ENCODE measurements around the gene ALG6.
"Not testable (repeated sequence)": the region's sequence is repeated elsewhere in the genome, so short reads cannot be mapped to it uniquely, and the experiment has no call there.

Gene ALG6

GRCh38 chr1:63328781-63329180 is 38.6 kb upstream of the ALG6 start:
- no peak for DNase-seq (ENCODE audit: low read depth)

- DNase-seq (ENCODE audit: low read depth) = no peak
Measured at GRCh38 chr1:63329621-63330330, 37.7 kb upstream of the ALG6 start.

GRCh38 chr1:63330331-63330916 is 37.0 kb upstream of the ALG6 start:
- no peak for DNase-seq (ENCODE audit: low read depth)

GRCh38 chr1:63342402-63342801 is 25.0 kb upstream of the ALG6 start:
- no peak for DNase-seq (ENCODE audit: low read depth)

GRCh38 chr1:63343922-63344321 is 23.5 kb upstream of the ALG6 start:
- DNase-seq (ENCODE audit: low read depth) = no peak

- no peak for DNase-seq (ENCODE audit: low read depth)
Measured at GRCh38 chr1:63350320-63350719, 17.1 kb upstream of the ALG6 start.

- DNase-seq (ENCODE audit: low read depth) = no peak
Measured at GRCh38 chr1:63352736-63353135, 14.7 kb upstream of the ALG6 start.

GRCh38 chr1:63356234-63356633 is 11.2 kb upstream of the ALG6 start:
- not testable (repeated sequence) for DNase-seq (ENCODE audit: low read depth)

- no peak for DNase-seq (ENCODE audit: low read depth)
Measured at GRCh38 chr1:63359561-63359960, 7.9 kb upstream of the ALG6 start.

- DNase-seq (ENCODE audit: low read depth) = no peak
Measured at GRCh38 chr1:63362073-63362472, 5.4 kb upstream of the ALG6 start.

GRCh38 chr1:63362578-63362977 is 4.8 kb upstream of the ALG6 start:
- no peak for DNase-seq (ENCODE audit: low read depth)

- DNase-seq (ENCODE audit: low read depth) = no peak
Measured at GRCh38 chr1:63363014-63363413, 4.4 kb upstream of the ALG6 start.

- DNase-seq (ENCODE audit: low read depth) = no peak
Measured at GRCh38 chr1:63366908-63367214, 566 bp upstream of the ALG6 start.

- DNase-seq (ENCODE audit: low read depth) = no peak
Measured at GRCh38 chr1:63368131-63368530, 704 bp downstream of the ALG6 start.

- DNase-seq (ENCODE audit: low read depth) = no peak
Measured at GRCh38 chr1:63379583-63379982, 12.2 kb downstream of the ALG6 start.

GRCh38 chr1:63381741-63382140 is 14.3 kb downstream of the ALG6 start:
- DNase-seq (ENCODE audit: low read depth) = no peak

- DNase-seq (ENCODE audit: low read depth) = no peak
Measured at GRCh38 chr1:63401945-63402344, 34.5 kb downstream of the ALG6 start.

GRCh38 chr1:63403386-63403785 is 36.0 kb downstream of the ALG6 start:
- no peak for DNase-seq (ENCODE audit: low read depth)

GRCh38 chr1:63405021-63405420 is 37.6 kb downstream of the ALG6 start:
- no peak for DNase-seq (ENCODE audit: low read depth)

GRCh38 chr1:63405987-63406386 is 38.6 kb downstream of the ALG6 start:
- DNase-seq (ENCODE audit: low read depth) = no peak

- no peak for DNase-seq (ENCODE audit: low read depth)
Measured at GRCh38 chr1:63407002-63407401, 39.6 kb downstream of the ALG6 start.

GRCh38 chr1:63408331-63408730 is 40.9 kb downstream of the ALG6 start:
- DNase-seq (ENCODE audit: low read depth) = no peak

- no peak for DNase-seq (ENCODE audit: low read depth)
Measured at GRCh38 chr1:63411066-63411465, 43.6 kb downstream of the ALG6 start.

GRCh38 chr1:63413394-63413793 is 46.0 kb downstream of the ALG6 start:
- no peak for DNase-seq (ENCODE audit: low read depth)

Measured in GM04504 (cell line).